DOHH2 (cell line): ENCODE results near the gene GRHL3.

Source experiments
- CTCF ChIP-seq: fragments of 200-600 bp; sonication (generic); IDR thresholded peaks from one replicate; pipeline ENCODE4 v1.5.1; 2014; ENCODE audit warnings: antibody characterized with exemption, mild to moderate bottlenecking, low read depth, low read length; ENCODE audit not compliant: poor library complexity, severe bottlenecking
- EZH2phosphoT487 ChIP-seq: fragments of 200-600 bp; sonication (generic); IDR thresholded peaks from 2 replicates; pipeline ENCODE4 v1.6.1; 2017; ENCODE audit warnings: borderline replicate concordance, mild to moderate bottlenecking, antibody characterized with exemption, low read length, moderate library complexity, mixed read lengths

GRCh38 chr1:24393892-24394291 lies 74.7 kb downstream of the GRHL3 start:
- TF ChIP-seq CTCF (no peak), EZH2phosphoT487 (no peak)
